Measurements from ENCODE around the gene PRPS1L1.

DNA sequence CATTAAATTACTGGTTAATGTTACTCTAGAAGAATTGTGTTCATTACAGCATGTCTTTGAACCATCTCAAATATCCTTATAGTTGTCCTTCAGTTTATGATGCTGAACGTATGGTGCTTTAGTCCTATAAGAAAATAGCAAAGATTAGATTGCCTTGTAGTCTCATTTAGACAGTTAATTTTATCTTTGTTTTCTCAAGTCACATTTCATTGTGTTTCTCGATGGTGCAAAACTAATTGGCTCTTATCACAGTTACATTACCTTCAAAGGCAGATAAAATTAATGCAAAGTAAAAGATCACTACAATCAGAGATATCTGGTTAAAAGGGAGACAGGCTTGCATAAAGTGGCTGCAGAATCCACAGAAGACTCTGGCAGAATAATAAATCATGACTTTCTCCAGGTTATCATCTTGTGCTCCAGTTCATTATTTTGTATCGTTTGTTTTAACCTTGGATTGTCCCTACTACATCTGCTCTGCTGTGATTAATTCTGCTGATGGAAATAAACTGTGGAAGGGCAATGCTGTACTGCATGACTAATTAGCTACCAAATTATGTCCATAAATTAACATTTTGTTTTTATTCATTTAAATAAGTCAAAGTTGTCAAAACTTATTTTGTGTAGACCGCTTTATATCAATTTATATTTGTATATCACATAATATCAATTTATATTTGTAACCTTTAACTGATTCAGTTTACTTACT, 24.2 kb downstream of the PRPS1L1 start:
- TF ChIP-seq, protein P1, sequence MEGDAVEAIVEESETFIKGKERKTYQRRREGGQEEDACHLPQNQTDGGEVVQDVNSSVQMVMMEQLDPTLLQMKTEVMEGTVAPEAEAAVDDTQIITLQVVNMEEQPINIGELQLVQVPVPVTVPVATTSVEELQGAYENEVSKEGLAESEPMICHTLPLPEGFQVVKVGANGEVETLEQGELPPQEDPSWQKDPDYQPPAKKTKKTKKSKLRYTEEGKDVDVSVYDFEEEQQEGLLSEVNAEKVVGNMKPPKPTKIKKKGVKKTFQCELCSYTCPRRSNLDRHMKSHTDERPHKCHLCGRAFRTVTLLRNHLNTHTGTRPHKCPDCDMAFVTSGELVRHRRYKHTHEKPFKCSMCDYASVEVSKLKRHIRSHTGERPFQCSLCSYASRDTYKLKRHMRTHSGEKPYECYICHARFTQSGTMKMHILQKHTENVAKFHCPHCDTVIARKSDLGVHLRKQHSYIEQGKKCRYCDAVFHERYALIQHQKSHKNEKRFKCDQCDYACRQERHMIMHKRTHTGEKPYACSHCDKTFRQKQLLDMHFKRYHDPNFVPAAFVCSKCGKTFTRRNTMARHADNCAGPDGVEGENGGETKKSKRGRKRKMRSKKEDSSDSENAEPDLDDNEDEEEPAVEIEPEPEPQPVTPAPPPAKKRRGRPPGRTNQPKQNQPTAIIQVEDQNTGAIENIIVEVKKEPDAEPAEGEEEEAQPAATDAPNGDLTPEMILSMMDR (IDR thresholded peaks at IDR 0.05) = no peak
- no peak for TF ChIP-seq USF2 (IDR thresholded peaks at IDR 0.05; ENCODE audit: borderline replicate concordance, low read depth, low read length)
- TF ChIP-seq, protein P2, sequence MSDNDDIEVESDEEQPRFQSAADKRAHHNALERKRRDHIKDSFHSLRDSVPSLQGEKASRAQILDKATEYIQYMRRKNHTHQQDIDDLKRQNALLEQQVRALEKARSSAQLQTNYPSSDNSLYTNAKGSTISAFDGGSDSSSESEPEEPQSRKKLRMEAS (IDR thresholded peaks at IDR 0.05; ENCODE audit: low read depth) = no peak
- TF ChIP-seq GABPA (IDR thresholded peaks at IDR 0.05; ENCODE audit: low read depth) = no peak
- no peak for TF ChIP-seq CHD2 (IDR thresholded peaks at IDR 0.05; ENCODE audit: low read length, partially characterized antibody)
- TF ChIP-seq TCF12 (IDR thresholded peaks at IDR 0.05) = no peak
- no peak for TF ChIP-seq FOXM1 (IDR thresholded peaks at IDR 0.05; ENCODE audit: low read depth)
- no peak for TF ChIP-seq POLR2AphosphoS5 (IDR thresholded peaks at IDR 0.05; ENCODE audit: low read depth, low read length)
